ENCODE results near the gene NFAM1. TPM values are rescaled to one million over a fixed set of nuclear protein-coding genes. Genes with fewer than 3 reads are reported as not detected.
A peak's percentile ranks its signal among the peaks of the same experiment; 100 is the strongest.

NFAM1 gene
- total RNA-seq, 4 donors from 2014 or later = 0.11 to 1.9 (median 0.99) TPM

DNA sequence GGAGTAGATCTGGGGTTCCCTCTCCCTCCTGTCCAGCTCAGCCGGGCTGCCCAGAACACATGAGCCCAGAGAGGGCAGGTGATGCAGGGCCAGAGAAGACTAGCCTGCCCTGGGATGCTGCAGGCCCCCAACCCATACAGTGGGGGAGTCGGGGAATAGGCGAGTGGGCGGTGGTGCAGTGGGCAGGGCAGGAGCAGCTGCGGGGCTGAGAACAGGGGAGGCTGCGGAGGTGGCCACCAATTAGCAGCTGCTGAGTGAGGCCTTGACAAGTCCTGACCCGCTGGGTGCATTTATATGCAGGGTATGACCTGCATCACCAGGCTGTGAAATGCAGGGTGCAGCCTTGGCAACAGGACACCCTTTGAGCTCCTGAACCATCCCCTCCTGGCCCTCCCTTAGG lies 43.1 kb downstream of the NFAM1 start:
- no peak for DNase-seq
- no CpG with 5 or more reads among the region's 7 CpGs for whole genome bisulfite sequencing, 2 donors
- TF ChIP-seq, protein P1, sequence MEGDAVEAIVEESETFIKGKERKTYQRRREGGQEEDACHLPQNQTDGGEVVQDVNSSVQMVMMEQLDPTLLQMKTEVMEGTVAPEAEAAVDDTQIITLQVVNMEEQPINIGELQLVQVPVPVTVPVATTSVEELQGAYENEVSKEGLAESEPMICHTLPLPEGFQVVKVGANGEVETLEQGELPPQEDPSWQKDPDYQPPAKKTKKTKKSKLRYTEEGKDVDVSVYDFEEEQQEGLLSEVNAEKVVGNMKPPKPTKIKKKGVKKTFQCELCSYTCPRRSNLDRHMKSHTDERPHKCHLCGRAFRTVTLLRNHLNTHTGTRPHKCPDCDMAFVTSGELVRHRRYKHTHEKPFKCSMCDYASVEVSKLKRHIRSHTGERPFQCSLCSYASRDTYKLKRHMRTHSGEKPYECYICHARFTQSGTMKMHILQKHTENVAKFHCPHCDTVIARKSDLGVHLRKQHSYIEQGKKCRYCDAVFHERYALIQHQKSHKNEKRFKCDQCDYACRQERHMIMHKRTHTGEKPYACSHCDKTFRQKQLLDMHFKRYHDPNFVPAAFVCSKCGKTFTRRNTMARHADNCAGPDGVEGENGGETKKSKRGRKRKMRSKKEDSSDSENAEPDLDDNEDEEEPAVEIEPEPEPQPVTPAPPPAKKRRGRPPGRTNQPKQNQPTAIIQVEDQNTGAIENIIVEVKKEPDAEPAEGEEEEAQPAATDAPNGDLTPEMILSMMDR (IDR thresholded peaks at IDR 0.05) = no peak
- no peak for TF ChIP-seq POLR2A (IDR thresholded peaks at IDR 0.05)
- intact Hi-C loops (cut with DNase I) = no loop called here
- H3K4me1 ChIP-seq = peaks cover 0 to 29% (median 6%) of the 10 kb centered on the region in 3 donors
- H3K9me3 ChIP-seq = no peaks in the 10 kb centered on the region
- no peak overlapping the region for H3K4me3 ChIP-seq
- peak overlapping the region in 1 of 4 donors; percentile 21 for H3K27ac ChIP-seq
- H3K27me3 ChIP-seq = no peaks in the 10 kb centered on the region
- H3K36me3 ChIP-seq = no peaks in the 10 kb centered on the region

DNA sequence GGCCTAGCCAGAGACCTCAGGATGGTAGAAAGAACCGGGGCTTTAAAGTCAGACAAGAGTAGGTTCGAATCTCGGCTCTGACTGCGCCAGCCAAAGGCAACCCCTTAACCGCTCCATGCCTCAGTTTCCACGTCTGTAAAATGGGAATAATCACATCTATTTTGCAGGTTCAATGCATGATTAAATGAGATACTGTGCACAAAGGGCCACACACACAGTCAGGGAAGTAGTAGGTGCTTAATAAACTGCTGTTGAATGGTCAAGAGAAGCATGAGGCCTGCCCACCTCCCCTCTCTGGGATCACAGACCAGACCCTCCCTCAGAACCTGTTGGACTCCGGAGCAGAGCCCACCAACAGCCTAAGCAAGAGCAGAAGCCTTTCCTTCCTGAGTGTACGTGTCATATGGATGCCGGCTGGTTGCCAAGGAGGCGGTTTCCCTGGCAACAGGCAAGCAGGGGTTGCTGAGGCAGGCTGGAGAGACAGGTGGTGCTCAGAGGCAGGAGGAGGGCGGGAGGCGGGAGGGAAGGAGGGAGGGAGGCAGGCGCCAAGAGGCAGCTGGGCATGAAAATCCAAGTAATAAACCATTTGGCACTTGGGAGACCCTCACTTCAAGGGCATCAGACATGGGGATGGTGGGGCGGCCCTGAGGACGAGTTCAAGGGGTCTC lies 43.9 kb downstream of the NFAM1 start:
- H3K4me1 ChIP-seq = peaks cover 0 to 29% (median 6%) of the 10 kb centered on the region in 3 donors
- H3K27me3 ChIP-seq = no peaks in the 10 kb centered on the region
- no peaks in the 10 kb centered on the region for H3K36me3 ChIP-seq
- no peak for DNase-seq
- TF ChIP-seq, protein P1 (IDR thresholded peaks at IDR 0.05) = no peak
- no peak for TF ChIP-seq POLR2A (IDR thresholded peaks at IDR 0.05)
- no peaks in the 10 kb centered on the region for H3K9me3 ChIP-seq
- no peak overlapping the region for H3K4me3 ChIP-seq
- WGBS, 2 donors = 66 to 68% methylated on average over 10 to 12 of the region's 15 CpGs
- intact Hi-C loops (cut with DNase I) = no loop called here
- peak overlapping the region in 1 of 4 donors; percentile 21 for H3K27ac ChIP-seq

DNA sequence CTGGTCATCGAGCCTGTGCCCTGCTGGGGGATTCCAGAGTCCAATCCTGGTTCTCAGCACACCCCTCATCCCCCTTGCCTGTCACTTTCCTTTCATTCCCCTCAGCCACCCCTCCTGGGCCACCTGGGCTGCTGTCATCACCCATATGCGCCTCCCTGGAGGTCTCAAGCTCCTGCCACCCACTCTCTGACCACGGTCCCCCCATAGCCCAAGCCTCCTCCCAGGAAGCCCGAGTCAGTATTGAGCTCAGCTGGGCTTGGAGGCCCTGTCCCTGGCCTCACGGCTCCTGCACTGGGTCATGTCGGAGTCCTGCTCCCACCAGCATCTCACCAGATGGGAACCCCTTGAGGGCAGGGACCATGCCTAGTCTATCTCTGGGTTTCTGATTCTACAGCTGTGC lies 44.6 kb downstream of the NFAM1 start:
- H3K27me3 ChIP-seq = no peaks in the 10 kb centered on the region
- no peaks in the 10 kb centered on the region for H3K9me3 ChIP-seq
- no peak overlapping the region for H3K27ac ChIP-seq
- H3K4me3 ChIP-seq = no peak overlapping the region
- intact Hi-C loops (cut with DNase I) = no loop called here
- H3K36me3 ChIP-seq = no peaks in the 10 kb centered on the region
- DNase-seq = no peak
- WGBS, 2 donors = 67 to 95% methylated on average over 3 to 4 of the region's 6 CpGs
- peaks cover 0 to 29% (median 6%) of the 10 kb centered on the region in 3 donors for H3K4me1 ChIP-seq
- no peak for TF ChIP-seq POLR2A (IDR thresholded peaks at IDR 0.05)
- TF ChIP-seq, protein P1 (IDR thresholded peaks at IDR 0.05) = no peak

DNA sequence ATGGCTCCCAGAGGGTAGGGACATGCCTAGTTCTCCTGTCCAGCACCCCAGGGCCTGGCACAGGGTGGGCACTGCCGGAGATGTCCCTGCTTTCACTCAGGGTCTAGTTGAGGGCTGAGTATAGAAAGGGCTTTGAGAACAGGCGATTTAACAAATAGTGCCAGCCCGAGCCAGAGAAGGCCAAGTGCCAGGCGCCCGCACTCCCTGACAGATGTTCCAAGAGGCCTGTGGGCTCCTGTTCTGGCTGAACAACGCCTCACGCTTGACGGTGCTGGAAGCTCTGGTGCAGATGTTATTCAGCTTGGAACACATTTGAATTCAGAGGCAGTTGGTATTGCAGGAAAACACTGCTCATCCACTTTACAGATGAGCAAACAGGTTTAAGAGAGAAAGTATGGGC lies 46.5 kb downstream of the NFAM1 start:
- WGBS, 2 donors = 49 to 51% methylated on average over 5 to 6 of the region's 8 CpGs
- H3K4me1 ChIP-seq = peaks cover 0 to 29% (median 6%) of the 10 kb centered on the region in 3 donors
- H3K27ac ChIP-seq = no peak overlapping the region
- TF ChIP-seq, protein P1 (IDR thresholded peaks at IDR 0.05) = no peak
- TF ChIP-seq POLR2A (IDR thresholded peaks at IDR 0.05) = no peak
- no peaks in the 10 kb centered on the region for H3K27me3 ChIP-seq
- intact Hi-C loops (cut with DNase I) = no loop called here
- DNase-seq = no peak
- H3K4me3 ChIP-seq = no peak overlapping the region
- H3K9me3 ChIP-seq = no peaks in the 10 kb centered on the region
- no peaks in the 10 kb centered on the region for H3K36me3 ChIP-seq

DNA sequence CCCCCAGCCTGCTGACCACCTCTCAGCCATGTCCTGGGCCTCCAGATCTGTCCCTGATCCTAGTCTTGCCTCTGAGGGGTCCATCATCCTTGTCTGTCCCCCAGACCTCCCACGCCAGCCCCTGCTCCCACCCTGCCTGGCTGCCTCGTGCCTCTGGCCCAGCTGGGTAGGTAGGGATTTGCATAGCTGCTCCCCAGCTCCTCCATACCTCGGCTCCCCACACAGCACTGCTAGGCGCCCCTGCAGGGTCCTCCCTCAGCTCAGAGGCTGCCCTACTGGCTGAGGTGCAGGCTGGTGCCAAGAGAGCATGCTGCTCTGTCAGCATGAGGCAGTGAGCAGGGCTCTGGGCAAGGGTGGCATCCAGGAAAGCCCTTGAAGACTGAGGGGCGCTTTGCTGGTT lies 47.7 kb downstream of the NFAM1 start:
- no peak for DNase-seq
- Histone ChIP-seq H3K4me3 (no peak overlapping the region), H3K27me3 (no peaks in the 10 kb centered on the region), H3K9me3 (no peaks in the 10 kb centered on the region), H3K4me1 (peaks cover 0 to 21% (median 6%) of the 10 kb centered on the region in 3 donors), H3K27ac (no peak overlapping the region), H3K36me3 (no peaks in the 10 kb centered on the region)
- 79 to 83% methylated on average over 2 to 3 of the region's 5 CpGs for WGBS, 2 donors
- TF ChIP-seq, protein P1 (IDR thresholded peaks at IDR 0.05) = no peak
- no peak for TF ChIP-seq POLR2A (IDR thresholded peaks at IDR 0.05)
- intact Hi-C loops (cut with DNase I) = no loop called here
